Heart left ventricle (tissue), 13 donors: ENCODE results near the gene RASGRP1.

Experiments
- CTCF ChIP-seq, 12 donors: fragments of 200-600 bp; sonication (generic) in 4 of 12; IDR thresholded peaks; one replicate each; pipeline versions ENCODE4 v1.5.0 to v1.8.0; 2018 to 2022; ENCODE audit warnings: antibody characterized with exemption in 12 of 12, mild to moderate bottlenecking in 5 of 12
- POLR2A ChIP-seq, 2 donors: fragments of 450-650 bp; IDR thresholded peaks; one replicate each; pipeline ENCODE4 v1.6.1; 2017; ENCODE audit warnings: antibody characterized with exemption in 2 of 2, mild to moderate bottlenecking in 2 of 2, moderate library complexity in 2 of 2
- donor health status: ischemic (EF 13 %, LVEDD 7.1; RV severe dilation, severe dysfunction).
- donor health status: DM: no; HTN: yes; CAD: no.
- donor health status: DM: no; HTN: no; CAD: no.
- donor health status: ischemic (EF 25% LVEDD 6.9; RV normal size, moderate dysfunction).
- donor health status: ischemic (EF 25% LVEDD 5.7; RV mildly dilated, moderate dysfunction).
- donor health status: ischemic (EF 35%, LVEDD 5.7; RV mildly dilated, moderate dysfunction).
- donor health status: nonischemic (EF 11% LVEDD 7.7; RV severe dilation, severe dysfunction).
- donor health status: DM: yes; HTN: yes; CAD: no.
- donor health status: PGD.
- donor health status: ischemic (EF 29% LVEDD 5.4; RV normal size, mild dysfunction).
- donor health status: nonischemic (EF 23%, LVEDD 6.1; RV moderate dilation, normal function).

GRCh38 chr15:38482572-38482971, 82.0 kb downstream of the RASGRP1 start:
- TF ChIP-seq CTCF (IDR thresholded peaks at IDR 0.05) (no peak), POLR2A (IDR thresholded peaks at IDR 0.05) (no peak)
